ENCODE measurements around the gene SNX24. TPM values are rescaled to one million over a fixed set of nuclear protein-coding genes. Genes with fewer than 3 reads are reported as not detected.

The SNX24 gene
- total RNA-seq, 6 experiments from 2014 or later, result 6.2 to 23.7 (median 12.5) TPM

- peak; percentile 90 to 95 (median 94) for ATAC-seq
- peaks cover 0 to 12% (median 2%) of the 10 kb centered on the region in 4 donors for H3K4me1 ChIP-seq
- WGBS (ENCODE audit: insufficient coverage, low coverage, low lambda C conversion rate, missing lambda C conversion rate), result 2% methylated on average over 11 of the region's 84 CpGs
- intact Hi-C loops (cut with DNase I), result no loop called here
- no peaks in the 10 kb centered on the region for H3K9me3 ChIP-seq
- H3K36me3 ChIP-seq, result no peaks in the 10 kb centered on the region
- TF ChIP-seq CTCF (IDR thresholded peaks at IDR 0.05) (no peak), POLR2A (IDR thresholded peaks at IDR 0.05) (peak; percentile 85)
- H3K4me3 ChIP-seq, result peak within 1 kb of the TSS; percentile 80 to 83 (median 80)
- peak within 1 kb of the TSS; percentile 72 to 88 (median 74) for H3K27ac ChIP-seq
- DNase-seq, result peak; percentile 91 to 95 (median 94)
- H3K27me3 ChIP-seq, result no peaks in the 10 kb centered on the region
Measured at GRCh38 chr5:123036391-123037103, 191.1 kb downstream of the SNX24 start, which contains the start of gene PPIC. Gene PPIC, minus strand, starts transcription at chr5:123036725. Its CDS starts 100 bp downstream, at chr5:123036625.

- no peaks in the 10 kb centered on the region for H3K36me3 ChIP-seq
- intact Hi-C loops (cut with DNase I), result no loop called here
- no peak for TF ChIP-seq CTCF (IDR thresholded peaks at IDR 0.05)
- TF ChIP-seq POLR2A (IDR thresholded peaks at IDR 0.05), result no peak
- peak overlapping the region; percentile 80 to 83 (median 80) for H3K4me3 ChIP-seq
- no peaks in the 10 kb centered on the region for H3K27me3 ChIP-seq
- H3K9me3 ChIP-seq, result no peaks in the 10 kb centered on the region
- H3K4me1 ChIP-seq, result peaks cover 0 to 12% (median 2%) of the 10 kb centered on the region in 4 donors
- no peak for DNase-seq
- no peak for ATAC-seq
- WGBS (ENCODE audit: insufficient coverage, low coverage, low lambda C conversion rate, missing lambda C conversion rate), result 2% methylated on average over 5 of the region's 11 CpGs
- H3K27ac ChIP-seq, result peak overlapping the region; percentile 72 to 88 (median 74)
Measured at GRCh38 chr5:123037104-123037418, 191.6 kb downstream of the SNX24 start.

- intact Hi-C loops (cut with DNase I), result no loop called here
- ATAC-seq, result no peak
- Histone ChIP-seq H3K36me3 (no peaks in the 10 kb centered on the region), H3K4me3 (no peak overlapping the region), H3K4me1 (peaks cover 0 to 12% (median 2%) of the 10 kb centered on the region in 4 donors), H3K9me3 (no peaks in the 10 kb centered on the region), H3K27ac (no peak overlapping the region), H3K27me3 (no peaks in the 10 kb centered on the region)
- DNase-seq, result no peak
- TF ChIP-seq POLR2A (IDR thresholded peaks at IDR 0.05) (no peak), CTCF (IDR thresholded peaks at IDR 0.05) (no peak)
Measured at GRCh38 chr5:123039673-123040072, 194.3 kb downstream of the SNX24 start.

- H3K4me1 ChIP-seq, result no peaks in the 10 kb centered on the region
- intact Hi-C loops (cut with DNase I), result no loop called here
- H3K9me3 ChIP-seq, result no peaks in the 10 kb centered on the region
- no peak for TF ChIP-seq CTCF (IDR thresholded peaks at IDR 0.05)
- TF ChIP-seq POLR2A (IDR thresholded peaks at IDR 0.05), result no peak
- H3K27me3 ChIP-seq, result no peaks in the 10 kb centered on the region
- H3K27ac ChIP-seq, result no peak overlapping the region
- ATAC-seq, result no peak
- H3K36me3 ChIP-seq, result no peaks in the 10 kb centered on the region
- DNase-seq, result no peak
- no peak overlapping the region for H3K4me3 ChIP-seq
- WGBS (ENCODE audit: insufficient coverage, low coverage, low lambda C conversion rate, missing lambda C conversion rate), result 81% methylated on average over 7 of the region's 7 CpGs
Measured at GRCh38 chr5:123044926-123045617, 199.7 kb downstream of the SNX24 start.

All from right lobe of liver (tissue), 6 donors.